Measurements from ENCODE around the gene PRAMEF1.
"Not testable (repeated sequence)": the region's sequence is repeated elsewhere in the genome, so short reads cannot be mapped to it uniquely, and the experiment has no call there.

Gene PRAMEF1

DNA sequence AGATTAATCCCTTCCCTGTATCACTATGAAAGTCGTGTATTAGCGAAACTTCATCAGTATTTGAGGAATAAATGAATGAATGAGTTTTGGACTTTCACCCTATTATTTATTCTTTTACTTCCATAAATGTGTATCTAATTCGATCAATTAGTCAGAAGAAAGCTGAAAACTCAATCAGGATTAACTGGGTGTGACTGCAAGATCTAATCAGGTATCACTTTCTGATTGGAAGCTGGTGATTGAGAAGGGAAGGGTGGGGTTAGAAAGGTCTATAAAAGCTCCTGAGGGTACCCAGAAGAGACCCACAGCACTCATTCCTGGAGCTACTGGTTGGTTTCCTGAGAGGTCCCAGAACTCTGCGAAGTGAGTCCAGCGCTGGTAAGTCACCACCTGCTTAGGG is at the start of gene PRAMEF1:
Gene PRAMEF1, plus strand, starts transcription at position 301 of the 400 bp plus-strand sequence. CDS start 1,831 bp downstream, outside the sequence.
- H3K9me3 ChIP-seq (ENCODE audit: control insufficient read depth in 5 of 5, low read length in 5 of 5); H3K4me3 ChIP-seq (ENCODE audit: low read depth in 1 of 5, low read length in 5 of 5); H3K36me3 ChIP-seq (ENCODE audit: control insufficient read depth in 5 of 5, insufficient read depth in 5 of 5, low read length in 5 of 5); H3K27ac ChIP-seq (ENCODE audit: low read depth, low read length); H3K4me1 ChIP-seq (ENCODE audit: control insufficient read depth in 5 of 5, insufficient read depth in 5 of 5, low read length in 5 of 5); H3K27me3 ChIP-seq (ENCODE audit: control insufficient read depth in 5 of 5, insufficient read depth in 4 of 5, low read length in 5 of 5); H3K9ac ChIP-seq (ENCODE audit: low read length in 5 of 5): not testable (repeated sequence)

GRCh38 chr1:12741946-12742345 is 49.3 kb upstream of the PRAMEF1 start:
- H3K36me3 ChIP-seq (ENCODE audit: control insufficient read depth in 5 of 5, insufficient read depth in 5 of 5, low read length in 5 of 5) = no peaks in the 10 kb centered on the region
- H3K27me3 ChIP-seq (ENCODE audit: control insufficient read depth in 5 of 5, insufficient read depth in 4 of 5, low read length in 5 of 5) = no peaks in the 10 kb centered on the region
- no peak overlapping the region for H3K9ac ChIP-seq (ENCODE audit: low read length in 5 of 5)
- H3K4me1 ChIP-seq (ENCODE audit: control insufficient read depth in 5 of 5, insufficient read depth in 5 of 5, low read length in 5 of 5) = peaks cover 0 to 16% (median 5%) of the 10 kb centered on the region in 5 donors
- H3K4me3 ChIP-seq (ENCODE audit: low read depth in 1 of 5, low read length in 5 of 5) = no peak overlapping the region
- H3K27ac ChIP-seq (ENCODE audit: low read depth, low read length) = no peak overlapping the region
- H3K9me3 ChIP-seq (ENCODE audit: control insufficient read depth in 5 of 5, low read length in 5 of 5) = peaks cover 0 to under 1% (median 0%) of the 10 kb centered on the region in 5 donors

- Histone ChIP-seq H3K9ac (ENCODE audit: low read length in 5 of 5) (no peak overlapping the region), H3K27me3 (ENCODE audit: control insufficient read depth in 5 of 5, insufficient read depth in 4 of 5, low read length in 5 of 5) (no peaks in the 10 kb centered on the region), H3K36me3 (ENCODE audit: control insufficient read depth in 5 of 5, insufficient read depth in 5 of 5, low read length in 5 of 5) (no peaks in the 10 kb centered on the region), H3K9me3 (ENCODE audit: control insufficient read depth in 5 of 5, low read length in 5 of 5) (peaks cover 7 to 28% (median 18%) of the 10 kb centered on the region in 5 donors), H3K27ac (ENCODE audit: low read depth, low read length) (no peak overlapping the region), H3K4me1 (ENCODE audit: control insufficient read depth in 5 of 5, insufficient read depth in 5 of 5, low read length in 5 of 5) (peaks cover 0 to 21% (median 5%) of the 10 kb centered on the region in 5 donors), H3K4me3 (ENCODE audit: low read depth in 1 of 5, low read length in 5 of 5) (no peak overlapping the region)
Observed at GRCh38 chr1:12745126-12745991, 45.8 kb upstream of the PRAMEF1 start.

- Histone ChIP-seq H3K27me3 (ENCODE audit: control insufficient read depth in 5 of 5, insufficient read depth in 4 of 5, low read length in 5 of 5) (no peaks in the 10 kb centered on the region), H3K4me3 (ENCODE audit: low read depth in 1 of 5, low read length in 5 of 5) (no peak within 1 kb of the TSS), H3K36me3 (ENCODE audit: control insufficient read depth in 5 of 5, insufficient read depth in 5 of 5, low read length in 5 of 5) (no peaks in the 10 kb centered on the region), H3K27ac (ENCODE audit: low read depth, low read length) (no peak within 1 kb of the TSS), H3K9me3 (ENCODE audit: control insufficient read depth in 5 of 5, low read length in 5 of 5) (peaks cover 7 to 29% (median 20%) of the 10 kb centered on the region in 5 donors), H3K9ac (ENCODE audit: low read length in 5 of 5) (no peak within 1 kb of the TSS), H3K4me1 (ENCODE audit: control insufficient read depth in 5 of 5, insufficient read depth in 5 of 5, low read length in 5 of 5) (peaks cover 0 to 21% (median 5%) of the 10 kb centered on the region in 5 donors)
Observed at GRCh38 chr1:12745992-12746323, 45.2 kb upstream of the PRAMEF1 start, which contains the start of gene CFAP107. CFAP107 (plus strand) TSS chr1:12746200; CDS start chr1:12746431, 231 bp downstream.

- Histone ChIP-seq H3K36me3 (ENCODE audit: control insufficient read depth in 5 of 5, insufficient read depth in 5 of 5, low read length in 5 of 5) (no peaks in the 10 kb centered on the region), H3K9me3 (ENCODE audit: control insufficient read depth in 5 of 5, low read length in 5 of 5) (peaks cover 7 to 29% (median 20%) of the 10 kb centered on the region in 5 donors), H3K27me3 (ENCODE audit: control insufficient read depth in 5 of 5, insufficient read depth in 4 of 5, low read length in 5 of 5) (no peaks in the 10 kb centered on the region), H3K9ac (ENCODE audit: low read length in 5 of 5) (no peak overlapping the region), H3K4me1 (ENCODE audit: control insufficient read depth in 5 of 5, insufficient read depth in 5 of 5, low read length in 5 of 5) (peaks cover 0 to 25% (median 5%) of the 10 kb centered on the region in 5 donors), H3K4me3 (ENCODE audit: low read depth in 1 of 5, low read length in 5 of 5) (no peak overlapping the region), H3K27ac (ENCODE audit: low read depth, low read length) (no peak overlapping the region)
Observed at GRCh38 chr1:12748778-12749355, 42.3 kb upstream of the PRAMEF1 start.

DNA sequence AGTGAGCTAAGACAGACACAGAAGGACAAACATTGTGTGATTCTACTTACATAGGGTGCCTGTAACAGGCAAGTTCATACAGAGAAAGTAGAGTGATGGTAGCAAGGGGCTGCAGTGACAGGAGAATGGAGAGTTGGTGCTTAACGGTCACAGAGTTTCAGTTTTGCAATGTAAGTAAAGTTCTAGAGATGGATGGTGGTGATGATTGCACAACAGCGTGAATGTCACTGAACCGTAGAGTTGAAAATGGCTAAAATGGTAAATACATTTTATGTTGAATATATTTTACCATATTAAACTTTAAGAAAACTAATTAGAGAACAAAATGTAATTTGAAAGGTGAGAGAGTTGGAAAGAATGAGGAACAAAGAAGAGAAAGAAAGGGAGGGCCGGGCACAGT is 36.5 kb upstream of the PRAMEF1 start:
- Histone ChIP-seq H3K27me3 (ENCODE audit: control insufficient read depth in 5 of 5, insufficient read depth in 4 of 5, low read length in 5 of 5) (peaks cover 0 to 11% (median 6%) of the 10 kb centered on the region in 5 donors), H3K36me3 (ENCODE audit: control insufficient read depth in 5 of 5, insufficient read depth in 5 of 5, low read length in 5 of 5) (no peaks in the 10 kb centered on the region), H3K9me3 (ENCODE audit: control insufficient read depth in 5 of 5, low read length in 5 of 5) (peaks cover 0 to 5% (median under 1%) of the 10 kb centered on the region in 5 donors), H3K4me1 (ENCODE audit: control insufficient read depth in 5 of 5, insufficient read depth in 5 of 5, low read length in 5 of 5) (peaks cover 0 to 9% (median 0%) of the 10 kb centered on the region in 5 donors), H3K9ac (ENCODE audit: low read length in 5 of 5) (no peak overlapping the region), H3K27ac (ENCODE audit: low read depth, low read length) (no peak overlapping the region), H3K4me3 (ENCODE audit: low read depth in 1 of 5, low read length in 5 of 5) (no peak overlapping the region)

GRCh38 chr1:12756273-12756672 is 34.9 kb upstream of the PRAMEF1 start:
- Histone ChIP-seq H3K4me1 (ENCODE audit: control insufficient read depth in 5 of 5, insufficient read depth in 5 of 5, low read length in 5 of 5) (peaks cover 0 to 9% (median 0%) of the 10 kb centered on the region in 5 donors), H3K36me3 (ENCODE audit: control insufficient read depth in 5 of 5, insufficient read depth in 5 of 5, low read length in 5 of 5) (no peaks in the 10 kb centered on the region), H3K9ac (ENCODE audit: low read length in 5 of 5) (no peak overlapping the region), H3K4me3 (ENCODE audit: low read depth in 1 of 5, low read length in 5 of 5) (no peak overlapping the region), H3K27me3 (ENCODE audit: control insufficient read depth in 5 of 5, insufficient read depth in 4 of 5, low read length in 5 of 5) (peaks cover 0 to 11% (median 8%) of the 10 kb centered on the region in 5 donors), H3K9me3 (ENCODE audit: control insufficient read depth in 5 of 5, low read length in 5 of 5) (no peaks in the 10 kb centered on the region), H3K27ac (ENCODE audit: low read depth, low read length) (no peak overlapping the region)

DNA sequence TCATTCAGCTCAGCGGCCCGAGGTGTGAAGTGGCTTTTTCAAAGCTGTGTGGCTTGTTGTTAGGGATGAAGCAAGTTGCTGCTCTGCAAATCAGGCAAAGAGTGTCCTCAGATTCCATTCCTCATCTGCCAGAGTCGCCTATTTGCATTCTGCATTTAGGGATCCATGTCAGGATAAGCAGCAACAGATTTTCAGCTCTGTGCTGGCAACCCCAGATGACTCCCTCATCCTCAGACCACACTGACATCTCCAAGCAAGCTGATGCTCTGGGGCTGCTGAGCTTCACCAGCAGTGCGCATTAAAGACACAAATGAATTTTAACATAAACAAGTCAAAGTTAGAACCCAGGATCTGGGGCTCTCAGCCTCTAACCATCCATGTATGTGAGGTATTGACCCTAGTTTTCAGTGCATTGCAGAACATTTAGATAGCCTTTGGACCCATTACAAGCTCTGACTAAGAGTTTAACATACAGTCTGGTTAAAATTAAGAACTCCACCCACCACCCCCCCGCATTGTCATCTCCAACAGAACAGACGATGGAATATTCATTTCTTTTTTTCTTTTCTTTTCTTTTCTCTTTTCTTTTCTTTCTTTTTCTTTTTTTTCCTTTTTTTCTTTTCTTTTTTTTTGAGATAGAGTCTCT is 34.3 kb upstream of the PRAMEF1 start:
- peaks cover 0 to 9% (median 0%) of the 10 kb centered on the region in 5 donors for H3K4me1 ChIP-seq (ENCODE audit: control insufficient read depth in 5 of 5, insufficient read depth in 5 of 5, low read length in 5 of 5)

DNA sequence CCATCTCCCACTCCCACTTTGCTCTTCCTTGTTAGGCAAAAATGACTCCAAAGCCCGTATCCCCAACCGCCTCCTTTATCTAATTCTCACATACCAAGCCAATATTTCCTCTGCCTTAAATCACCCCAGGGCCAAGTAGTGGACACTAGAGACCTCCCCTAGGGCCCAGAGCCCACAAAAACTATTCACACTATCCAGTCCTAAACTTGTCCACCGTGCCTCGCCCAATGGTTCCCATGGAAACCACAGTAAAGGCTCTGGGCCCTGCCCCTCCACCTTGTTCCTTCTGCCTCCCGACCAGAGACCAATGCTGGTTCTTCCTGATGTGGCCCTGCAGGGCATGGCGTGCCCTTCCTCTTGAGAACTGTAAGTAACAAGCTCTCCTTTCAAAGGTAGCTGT is 33.4 kb upstream of the PRAMEF1 start:
- Histone ChIP-seq H3K9me3 (ENCODE audit: control insufficient read depth in 5 of 5, low read length in 5 of 5) (no peaks in the 10 kb centered on the region), H3K9ac (ENCODE audit: low read length in 5 of 5) (no peak overlapping the region), H3K27me3 (ENCODE audit: control insufficient read depth in 5 of 5, insufficient read depth in 4 of 5, low read length in 5 of 5) (peaks cover 0 to 11% (median 9%) of the 10 kb centered on the region in 5 donors)

More for the DNA sequence above, 34.3 kb upstream of the PRAMEF1 start:
- no peaks in the 10 kb centered on the region for H3K9me3 ChIP-seq (ENCODE audit: control insufficient read depth in 5 of 5, low read length in 5 of 5)
- no peak overlapping the region for H3K4me3 ChIP-seq (ENCODE audit: low read depth in 1 of 5, low read length in 5 of 5)
- H3K9ac ChIP-seq (ENCODE audit: low read length in 5 of 5) = no peak overlapping the region
- H3K27me3 ChIP-seq (ENCODE audit: control insufficient read depth in 5 of 5, insufficient read depth in 4 of 5, low read length in 5 of 5) = peaks cover 0 to 11% (median 9%) of the 10 kb centered on the region in 5 donors
- no peaks in the 10 kb centered on the region for H3K36me3 ChIP-seq (ENCODE audit: control insufficient read depth in 5 of 5, insufficient read depth in 5 of 5, low read length in 5 of 5)
- H3K27ac ChIP-seq (ENCODE audit: low read depth, low read length) = no peak overlapping the region

More for the DNA sequence above, 33.4 kb upstream of the PRAMEF1 start:
- no peak overlapping the region for H3K4me3 ChIP-seq (ENCODE audit: low read depth in 1 of 5, low read length in 5 of 5)
- peaks cover 0 to 5% (median 0%) of the 10 kb centered on the region in 5 donors for H3K4me1 ChIP-seq (ENCODE audit: control insufficient read depth in 5 of 5, insufficient read depth in 5 of 5, low read length in 5 of 5)
- H3K27ac ChIP-seq (ENCODE audit: low read depth, low read length) = no peak overlapping the region
- H3K36me3 ChIP-seq (ENCODE audit: control insufficient read depth in 5 of 5, insufficient read depth in 5 of 5, low read length in 5 of 5) = no peaks in the 10 kb centered on the region

Measured in subcutaneous abdominal adipose tissue (tissue), 5 donors.